Measurements from ENCODE around the gene IL1RAP.

Gene IL1RAP

DNA sequence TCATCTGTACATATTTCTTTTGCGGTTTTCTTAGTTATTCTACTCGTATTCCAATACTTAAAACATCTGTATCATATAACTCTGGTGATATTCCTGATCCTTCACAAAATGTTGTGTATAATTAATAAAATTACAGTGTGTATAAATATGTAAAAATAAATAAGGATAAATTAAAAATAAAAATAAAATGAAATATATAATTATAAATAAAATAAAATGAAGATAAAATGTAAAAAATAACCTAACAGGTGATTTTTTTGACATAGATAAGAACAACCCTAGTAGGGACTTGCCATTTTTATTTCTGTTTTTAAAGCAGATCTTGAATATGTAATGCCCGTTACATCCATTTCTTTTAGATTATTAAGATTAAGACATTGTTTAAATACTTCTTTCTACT, 25.6 kb downstream of the IL1RAP start:
- TF ChIP-seq, protein P1, sequence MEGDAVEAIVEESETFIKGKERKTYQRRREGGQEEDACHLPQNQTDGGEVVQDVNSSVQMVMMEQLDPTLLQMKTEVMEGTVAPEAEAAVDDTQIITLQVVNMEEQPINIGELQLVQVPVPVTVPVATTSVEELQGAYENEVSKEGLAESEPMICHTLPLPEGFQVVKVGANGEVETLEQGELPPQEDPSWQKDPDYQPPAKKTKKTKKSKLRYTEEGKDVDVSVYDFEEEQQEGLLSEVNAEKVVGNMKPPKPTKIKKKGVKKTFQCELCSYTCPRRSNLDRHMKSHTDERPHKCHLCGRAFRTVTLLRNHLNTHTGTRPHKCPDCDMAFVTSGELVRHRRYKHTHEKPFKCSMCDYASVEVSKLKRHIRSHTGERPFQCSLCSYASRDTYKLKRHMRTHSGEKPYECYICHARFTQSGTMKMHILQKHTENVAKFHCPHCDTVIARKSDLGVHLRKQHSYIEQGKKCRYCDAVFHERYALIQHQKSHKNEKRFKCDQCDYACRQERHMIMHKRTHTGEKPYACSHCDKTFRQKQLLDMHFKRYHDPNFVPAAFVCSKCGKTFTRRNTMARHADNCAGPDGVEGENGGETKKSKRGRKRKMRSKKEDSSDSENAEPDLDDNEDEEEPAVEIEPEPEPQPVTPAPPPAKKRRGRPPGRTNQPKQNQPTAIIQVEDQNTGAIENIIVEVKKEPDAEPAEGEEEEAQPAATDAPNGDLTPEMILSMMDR (IDR thresholded peaks at IDR 0.05; ENCODE audit: control insufficient read depth, extremely low read depth, insufficient read depth), result no peak
- no peak overlapping the region for H3K4me3 ChIP-seq (ENCODE audit: low read depth, low read length)
- DNase-seq (ENCODE audit: low read depth), result no peak

GRCh38 chr3:190541008-190541407, 27.1 kb downstream of the IL1RAP start:
- H3K4me3 ChIP-seq (ENCODE audit: low read depth, low read length), result no peak overlapping the region
- TF ChIP-seq, protein P1 (IDR thresholded peaks at IDR 0.05; ENCODE audit: control insufficient read depth, extremely low read depth, insufficient read depth), result no peak
- DNase-seq (ENCODE audit: low read depth), result no peak

DNA sequence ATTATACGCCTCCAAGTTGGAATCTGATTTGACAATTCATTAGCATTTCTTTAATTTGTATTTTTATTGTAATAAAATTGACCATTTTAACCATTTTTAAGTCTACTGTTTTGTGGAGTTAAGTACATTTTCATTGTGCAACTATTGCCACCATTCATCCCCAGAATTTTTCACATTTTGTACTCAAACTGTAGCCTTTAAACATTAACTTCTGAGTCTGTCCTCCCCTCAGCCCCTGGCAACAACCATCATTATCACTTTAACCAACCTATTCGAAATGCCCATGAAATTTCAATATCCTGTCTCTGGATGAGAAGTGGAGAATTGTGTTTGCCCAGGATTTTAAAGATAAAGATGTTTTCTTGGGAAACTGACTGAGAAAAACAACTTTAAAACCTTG, 27.7 kb downstream of the IL1RAP start:
- H3K4me3 ChIP-seq (ENCODE audit: low read depth, low read length), result no peak overlapping the region
- TF ChIP-seq, protein P1 (IDR thresholded peaks at IDR 0.05; ENCODE audit: control insufficient read depth, extremely low read depth, insufficient read depth), result no peak
- DNase-seq (ENCODE audit: low read depth), result no peak

DNA sequence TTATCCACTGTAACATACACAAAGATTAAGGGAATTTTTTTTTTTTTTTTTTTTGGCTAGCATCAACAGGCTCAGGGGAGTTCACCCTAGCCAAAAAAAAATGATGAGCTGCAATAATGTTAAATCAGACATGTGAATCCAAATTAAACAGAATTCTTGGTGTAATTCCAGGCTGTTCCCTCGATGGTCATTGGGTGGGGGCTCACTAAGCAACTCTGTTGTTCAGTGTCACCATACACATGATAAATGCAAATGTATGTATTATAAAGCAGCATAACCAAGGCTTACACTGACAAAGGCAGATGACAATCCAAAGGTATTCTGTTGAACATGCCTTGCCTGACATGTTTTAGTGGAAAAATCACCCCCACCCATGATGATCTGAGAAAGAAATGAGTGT, 29.0 kb downstream of the IL1RAP start:
- H3K4me3 ChIP-seq (ENCODE audit: low read depth, low read length), result no peak overlapping the region
- no peak for DNase-seq (ENCODE audit: low read depth)
- TF ChIP-seq, protein P1 (IDR thresholded peaks at IDR 0.05; ENCODE audit: control insufficient read depth, extremely low read depth, insufficient read depth), result no peak

DNA sequence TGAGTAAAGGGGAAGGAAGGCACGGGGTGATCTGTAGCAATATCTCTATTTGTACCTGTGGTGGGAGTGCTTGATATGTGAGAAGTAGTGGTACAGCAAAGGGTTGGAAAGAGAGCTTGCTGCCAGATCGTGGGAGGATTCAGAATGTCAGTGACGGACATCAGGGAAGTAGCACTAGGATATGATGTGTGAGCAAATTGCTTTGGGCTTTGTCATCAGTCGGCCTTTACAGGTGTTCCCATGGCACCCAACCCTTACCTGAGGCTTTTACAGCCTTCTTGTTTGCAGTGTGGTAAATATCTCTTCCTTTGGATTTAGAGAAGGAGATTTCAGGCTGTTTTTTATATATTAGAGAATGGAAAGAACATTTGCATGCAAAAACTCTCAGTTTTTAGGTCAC, 29.8 kb downstream of the IL1RAP start:
- no peak for DNase-seq (ENCODE audit: low read depth)
- H3K4me3 ChIP-seq (ENCODE audit: low read depth, low read length), result no peak overlapping the region
- TF ChIP-seq, protein P1 (IDR thresholded peaks at IDR 0.05; ENCODE audit: control insufficient read depth, extremely low read depth, insufficient read depth), result no peak

DNA sequence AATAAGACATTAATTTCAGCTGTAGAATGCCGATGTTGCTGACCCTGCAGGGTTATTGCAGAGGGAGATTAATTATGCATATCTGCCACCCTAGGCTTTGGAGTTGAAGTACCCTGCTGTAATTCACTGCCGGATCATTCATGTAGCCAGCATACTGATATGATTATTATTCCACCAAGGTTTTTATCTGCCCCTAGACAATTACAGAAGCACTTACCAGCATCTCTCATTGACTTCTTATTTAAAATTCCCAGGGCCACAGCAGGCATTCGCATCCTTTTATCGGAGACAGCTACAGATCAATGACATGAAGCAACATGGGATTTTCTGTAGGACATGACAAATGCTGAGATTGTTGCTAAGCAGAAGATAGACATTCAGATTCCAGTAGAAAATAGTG, 31.3 kb downstream of the IL1RAP start:
- TF ChIP-seq, protein P1 (IDR thresholded peaks at IDR 0.05; ENCODE audit: control insufficient read depth, extremely low read depth, insufficient read depth), result no peak
- no peak overlapping the region for H3K4me3 ChIP-seq (ENCODE audit: low read depth, low read length)
- no peak for DNase-seq (ENCODE audit: low read depth)

GRCh38 chr3:190546881-190547510, 33.1 kb downstream of the IL1RAP start:
- TF ChIP-seq, protein P1 (IDR thresholded peaks at IDR 0.05; ENCODE audit: control insufficient read depth, extremely low read depth, insufficient read depth), result no peak
- H3K4me3 ChIP-seq (ENCODE audit: low read depth, low read length), result no peak overlapping the region
- no peak for DNase-seq (ENCODE audit: low read depth)

All from LNCaP clone FGC (cell line).